Astrocyte (in vitro differentiated cells and primary cell): ENCODE results near the gene FAM180A.

ENCODE experiments used
- CTCF ChIP-seq: IDR thresholded peaks from 2 replicates; pipeline ENCODE4 v1.5.1; 2011; ENCODE audit warnings: low read depth, mild to moderate bottlenecking, inconsistent platforms, low read length, moderate library complexity; ENCODE audit not compliant: insufficient read depth
- EZH2 ChIP-seq: IDR thresholded peaks from 2 replicates; pipeline ENCODE4 v1.6.1; 2012; ENCODE audit warnings: mild to moderate bottlenecking, low read length, inconsistent platforms; ENCODE audit not compliant: insufficient read depth

- no peak for TF ChIP-seq CTCF
- no peak for TF ChIP-seq EZH2
These were observed 25.2 kb downstream of the FAM180A start for GRCh38 chr7:135723411-135723810.
